ENCODE measurements around the gene ODC1. TPM values are rescaled to one million over a fixed set of nuclear protein-coding genes. Genes with fewer than 3 reads are reported as not detected.

Gene ODC1
- total and polyA plus RNA-seq, 2 experiments from 2014 or later: 23.3 to 70.3 TPM

DNA sequence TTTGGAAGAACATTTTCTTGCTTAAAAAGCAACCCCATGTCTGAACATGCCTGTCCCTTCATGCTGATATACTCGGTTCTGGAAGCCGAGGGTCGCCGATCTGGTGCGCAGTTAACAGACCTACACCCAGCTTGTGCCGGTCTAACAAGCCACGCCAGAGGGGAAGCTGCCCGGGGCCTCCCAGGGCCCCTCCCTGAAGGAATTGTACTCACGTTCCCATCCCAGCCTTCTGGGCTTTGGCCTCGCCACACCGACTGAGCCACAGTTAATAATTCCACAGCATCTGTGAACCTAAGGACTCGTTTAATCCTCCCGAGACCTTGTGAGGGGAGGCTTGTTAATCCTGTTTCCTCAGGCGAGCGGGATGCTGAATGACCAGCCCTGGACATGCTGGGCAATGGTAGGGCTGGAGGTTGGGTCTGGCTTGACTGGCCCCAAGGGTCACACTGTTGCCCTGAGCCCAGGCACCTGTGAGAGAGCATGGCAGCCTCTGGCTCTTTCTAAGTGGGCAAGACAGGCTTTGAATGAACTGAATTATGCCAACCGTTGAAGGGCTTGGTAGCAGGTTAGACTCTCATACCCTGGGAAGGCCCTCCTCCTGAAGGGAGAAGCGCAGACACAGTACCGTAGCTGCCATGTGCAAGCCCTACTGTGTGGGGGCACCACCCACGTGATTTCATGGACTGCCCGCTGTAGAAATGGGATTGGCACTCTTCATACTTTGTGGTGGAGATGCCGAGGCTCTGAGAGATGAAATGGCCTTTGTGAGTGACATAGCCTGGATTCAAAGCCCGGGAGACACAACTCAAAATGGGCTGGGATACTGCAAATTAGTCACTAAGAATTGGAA lies 27.9 kb upstream of the ODC1 start:
- H4K20me1 ChIP-seq (replicated peaks; ENCODE audit: insufficient read depth): no peaks in the 10 kb centered on the region
- ATAC-seq (no peak), DNase-seq (ENCODE audit: low spot score) (no peak)
- Mint-ChIP-seq H3K4me3 (no peak overlapping the region), H3K9me3 (no peaks in the 10 kb centered on the region), H3K4me1 (peaks cover 15% of the 10 kb centered on the region), H3K36me3 (ENCODE audit: low read depth) (no peaks in the 10 kb centered on the region), H3K27ac (no peak overlapping the region), H3K27me3 (ENCODE audit: insufficient read depth, low read depth, poor library complexity) (peaks cover 6% of the 10 kb centered on the region)
- H2AFZ ChIP-seq: no peak overlapping the region
- no peaks in the 10 kb centered on the region for H3K9me2 ChIP-seq (ENCODE audit: insufficient read depth)
- no peak overlapping the region for H3K4me3 ChIP-seq
- TF ChIP-seq, protein P1, sequence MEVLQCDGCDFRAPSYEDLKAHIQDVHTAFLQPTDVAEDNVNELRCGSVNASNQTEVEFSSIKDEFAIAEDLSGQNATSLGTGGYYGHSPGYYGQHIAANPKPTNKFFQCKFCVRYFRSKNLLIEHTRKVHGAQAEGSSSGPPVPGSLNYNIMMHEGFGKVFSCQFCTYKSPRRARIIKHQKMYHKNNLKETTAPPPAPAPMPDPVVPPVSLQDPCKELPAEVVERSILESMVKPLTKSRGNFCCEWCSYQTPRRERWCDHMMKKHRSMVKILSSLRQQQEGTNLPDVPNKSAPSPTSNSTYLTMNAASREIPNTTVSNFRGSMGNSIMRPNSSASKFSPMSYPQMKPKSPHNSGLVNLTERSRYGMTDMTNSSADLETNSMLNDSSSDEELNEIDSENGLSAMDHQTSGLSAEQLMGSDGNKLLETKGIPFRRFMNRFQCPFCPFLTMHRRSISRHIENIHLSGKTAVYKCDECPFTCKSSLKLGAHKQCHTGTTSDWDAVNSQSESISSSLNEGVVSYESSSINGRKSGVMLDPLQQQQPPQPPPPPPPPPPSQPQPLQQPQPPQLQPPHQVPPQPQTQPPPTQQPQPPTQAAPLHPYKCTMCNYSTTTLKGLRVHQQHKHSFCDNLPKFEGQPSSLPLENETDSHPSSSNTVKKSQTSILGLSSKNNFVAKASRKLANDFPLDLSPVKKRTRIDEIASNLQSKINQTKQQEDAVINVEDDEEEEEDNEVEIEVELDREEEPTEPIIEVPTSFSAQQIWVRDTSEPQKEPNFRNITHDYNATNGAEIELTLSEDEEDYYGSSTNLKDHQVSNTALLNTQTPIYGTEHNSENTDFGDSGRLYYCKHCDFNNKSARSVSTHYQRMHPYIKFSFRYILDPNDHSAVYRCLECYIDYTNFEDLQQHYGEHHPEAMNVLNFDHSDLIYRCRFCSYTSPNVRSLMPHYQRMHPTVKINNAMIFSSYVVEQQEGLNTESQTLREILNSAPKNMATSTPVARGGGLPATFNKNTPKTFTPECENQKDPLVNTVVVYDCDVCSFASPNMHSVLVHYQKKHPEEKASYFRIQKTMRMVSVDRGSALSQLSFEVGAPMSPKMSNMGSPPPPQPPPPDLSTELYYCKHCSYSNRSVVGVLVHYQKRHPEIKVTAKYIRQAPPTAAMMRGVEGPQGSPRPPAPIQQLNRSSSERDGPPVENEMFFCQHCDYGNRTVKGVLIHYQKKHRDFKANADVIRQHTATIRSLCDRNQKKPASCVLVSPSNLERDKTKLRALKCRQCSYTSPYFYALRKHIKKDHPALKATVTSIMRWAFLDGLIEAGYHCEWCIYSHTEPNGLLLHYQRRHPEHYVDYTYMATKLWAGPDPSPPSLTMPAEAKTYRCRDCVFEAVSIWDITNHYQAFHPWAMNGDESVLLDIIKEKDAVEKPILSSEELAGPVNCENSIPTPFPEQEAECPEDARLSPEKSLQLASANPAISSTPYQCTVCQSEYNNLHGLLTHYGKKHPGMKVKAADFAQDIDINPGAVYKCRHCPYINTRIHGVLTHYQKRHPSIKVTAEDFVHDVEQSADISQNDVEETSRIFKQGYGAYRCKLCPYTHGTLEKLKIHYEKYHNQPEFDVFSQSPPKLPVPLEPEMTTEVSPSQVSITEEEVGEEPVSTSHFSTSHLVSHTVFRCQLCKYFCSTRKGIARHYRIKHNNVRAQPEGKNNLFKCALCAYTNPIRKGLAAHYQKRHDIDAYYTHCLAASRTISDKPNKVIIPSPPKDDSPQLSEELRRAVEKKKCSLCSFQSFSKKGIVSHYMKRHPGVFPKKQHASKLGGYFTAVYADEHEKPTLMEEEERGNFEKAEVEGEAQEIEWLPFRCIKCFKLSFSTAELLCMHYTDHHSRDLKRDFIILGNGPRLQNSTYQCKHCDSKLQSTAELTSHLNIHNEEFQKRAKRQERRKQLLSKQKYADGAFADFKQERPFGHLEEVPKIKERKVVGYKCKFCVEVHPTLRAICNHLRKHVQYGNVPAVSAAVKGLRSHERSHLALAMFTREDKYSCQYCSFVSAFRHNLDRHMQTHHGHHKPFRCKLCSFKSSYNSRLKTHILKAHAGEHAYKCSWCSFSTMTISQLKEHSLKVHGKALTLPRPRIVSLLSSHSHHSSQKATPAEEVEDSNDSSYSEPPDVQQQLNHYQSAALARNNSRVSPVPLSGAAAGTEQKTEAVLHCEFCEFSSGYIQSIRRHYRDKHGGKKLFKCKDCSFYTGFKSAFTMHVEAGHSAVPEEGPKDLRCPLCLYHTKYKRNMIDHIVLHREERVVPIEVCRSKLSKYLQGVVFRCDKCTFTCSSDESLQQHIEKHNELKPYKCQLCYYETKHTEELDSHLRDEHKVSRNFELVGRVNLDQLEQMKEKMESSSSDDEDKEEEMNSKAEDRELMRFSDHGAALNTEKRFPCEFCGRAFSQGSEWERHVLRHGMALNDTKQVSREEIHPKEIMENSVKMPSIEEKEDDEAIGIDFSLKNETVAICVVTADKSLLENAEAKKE (CRISPR knock-in tag; IDR thresholded peaks at IDR 0.05): no peak
- no peak for TF ChIP-seq CREB1 (CRISPR knock-in tag; IDR thresholded peaks at IDR 0.05; ENCODE audit: low read depth)
- no peak for TF ChIP-seq EZH2 (IDR thresholded peaks at IDR 0.05; ENCODE audit: low read depth, unreplicated experiment)
- TF ChIP-seq JUNB (IDR thresholded peaks at IDR 0.05; ENCODE audit: unreplicated experiment): no peak
- TF ChIP-seq EZH2phosphoT487 (IDR thresholded peaks at IDR 0.05; ENCODE audit: unreplicated experiment): no peak
- TF ChIP-seq STAT1 (IDR thresholded peaks at IDR 0.05; ENCODE audit: unreplicated experiment): no peak
- TF ChIP-seq REST (IDR thresholded peaks at IDR 0.05; ENCODE audit: unreplicated experiment): no peak
- TF ChIP-seq, protein P2, sequence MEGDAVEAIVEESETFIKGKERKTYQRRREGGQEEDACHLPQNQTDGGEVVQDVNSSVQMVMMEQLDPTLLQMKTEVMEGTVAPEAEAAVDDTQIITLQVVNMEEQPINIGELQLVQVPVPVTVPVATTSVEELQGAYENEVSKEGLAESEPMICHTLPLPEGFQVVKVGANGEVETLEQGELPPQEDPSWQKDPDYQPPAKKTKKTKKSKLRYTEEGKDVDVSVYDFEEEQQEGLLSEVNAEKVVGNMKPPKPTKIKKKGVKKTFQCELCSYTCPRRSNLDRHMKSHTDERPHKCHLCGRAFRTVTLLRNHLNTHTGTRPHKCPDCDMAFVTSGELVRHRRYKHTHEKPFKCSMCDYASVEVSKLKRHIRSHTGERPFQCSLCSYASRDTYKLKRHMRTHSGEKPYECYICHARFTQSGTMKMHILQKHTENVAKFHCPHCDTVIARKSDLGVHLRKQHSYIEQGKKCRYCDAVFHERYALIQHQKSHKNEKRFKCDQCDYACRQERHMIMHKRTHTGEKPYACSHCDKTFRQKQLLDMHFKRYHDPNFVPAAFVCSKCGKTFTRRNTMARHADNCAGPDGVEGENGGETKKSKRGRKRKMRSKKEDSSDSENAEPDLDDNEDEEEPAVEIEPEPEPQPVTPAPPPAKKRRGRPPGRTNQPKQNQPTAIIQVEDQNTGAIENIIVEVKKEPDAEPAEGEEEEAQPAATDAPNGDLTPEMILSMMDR (conservative IDR thresholded peaks at IDR 0.05; ENCODE audit: low read depth in 2 of 2): no peak
- no peak for TF ChIP-seq ZNF114 (CRISPR knock-in tag; IDR thresholded peaks at IDR 0.05)
- TF ChIP-seq ETS1 (IDR thresholded peaks at IDR 0.05): no peak
- TF ChIP-seq POLR2AphosphoS5 (IDR thresholded peaks at IDR 0.05; ENCODE audit: low read depth): no peak
- TF ChIP-seq ZNF331 (CRISPR knock-in tag; IDR thresholded peaks at IDR 0.05; ENCODE audit: low read depth): no peak
- TF ChIP-seq NANOG (IDR thresholded peaks at IDR 0.05; ENCODE audit: borderline replicate concordance): no peak
- no peak overlapping the region for H3K27ac ChIP-seq (ENCODE audit: low read depth)
- no peaks in the 10 kb centered on the region for H3F3A ChIP-seq (replicated peaks; ENCODE audit: low read depth)
- no peaks in the 10 kb centered on the region for H3K79me2 ChIP-seq (replicated peaks; ENCODE audit: insufficient read depth)
- no peaks in the 10 kb centered on the region for H3K27me3 ChIP-seq (ENCODE audit: insufficient read depth)
- H3K4me1 ChIP-seq (ENCODE audit: insufficient read depth): no peaks in the 10 kb centered on the region
- no peak overlapping the region for H3K4me2 ChIP-seq
- no peaks in the 10 kb centered on the region for H3K36me3 ChIP-seq (ENCODE audit: insufficient read depth)
